GM19238 (cell line): Measurements from ENCODE around the gene PDE5A.

Experiments
- DNase-seq: peaks from one replicate; pipeline ENCODE4 v3.0.0; 2011; ENCODE audit warnings: low spot score; ENCODE audit not compliant: insufficient read length

PDE5A gene

GRCh38 chr4:119523399-119523798, 105.2 kb downstream of the PDE5A start:
- no peak for DNase-seq

- DNase-seq, result no peak
Measured at GRCh38 chr4:119521268-119521667, 107.3 kb downstream of the PDE5A start.

GRCh38 chr4:119518915-119519410, 109.6 kb downstream of the PDE5A start:
- no peak for DNase-seq

- DNase-seq, result no peak
Measured at GRCh38 chr4:119518230-119518892, 110.2 kb downstream of the PDE5A start.

GRCh38 chr4:119517361-119518229, 111.0 kb downstream of the PDE5A start:
- no peak for DNase-seq

- DNase-seq, result no peak
Measured at GRCh38 chr4:119512398-119512797, 116.2 kb downstream of the PDE5A start.

- no peak for DNase-seq
Measured at GRCh38 chr4:119510395-119511149, 118.0 kb downstream of the PDE5A start.

GRCh38 chr4:119508281-119508680, 120.3 kb downstream of the PDE5A start:
- no peak for DNase-seq

- DNase-seq, result no peak
Measured at GRCh38 chr4:119506806-119507205, 121.8 kb downstream of the PDE5A start.

GRCh38 chr4:119504616-119505015, 124.0 kb downstream of the PDE5A start:
- DNase-seq, result no peak

- no peak for DNase-seq
Measured at GRCh38 chr4:119501740-119502139, 126.9 kb downstream of the PDE5A start.

- DNase-seq, result no peak
Measured at GRCh38 chr4:119498527-119498926, 130.1 kb downstream of the PDE5A start.

GRCh38 chr4:119493886-119494285, 134.7 kb downstream of the PDE5A start:
- DNase-seq, result no peak

GRCh38 chr4:119493419-119493818, 135.2 kb downstream of the PDE5A start:
- DNase-seq, result no peak

GRCh38 chr4:119490335-119490734, 138.3 kb downstream of the PDE5A start:
- DNase-seq, result no peak

GRCh38 chr4:119489305-119489704, 139.3 kb downstream of the PDE5A start:
- DNase-seq, result no peak

- no peak for DNase-seq
Measured at GRCh38 chr4:119480331-119480730, 148.3 kb downstream of the PDE5A start.

- no peak for DNase-seq
Measured at GRCh38 chr4:119479835-119480234, 148.8 kb downstream of the PDE5A start.

GRCh38 chr4:119479180-119479808, 149.3 kb downstream of the PDE5A start:
- no peak for DNase-seq

- no peak for DNase-seq
Measured at GRCh38 chr4:119478446-119479179, 150.0 kb downstream of the PDE5A start.
